Vagina (tissue), 2 donors: ENCODE measurements around the gene MICAL2. TPM values are rescaled to one million over a fixed set of nuclear protein-coding genes. Genes with fewer than 3 reads are reported as not detected.

Experiments used
- DNase-seq, 2 donors: peaks; one replicate each; pipeline ENCODE4 v3.0.0-alpha.2; 2017; ENCODE audit errors: extremely low spot score in 2 of 2
- H3K27ac ChIP-seq: fragments of 200-600 bp; sonication (generic); one replicate; pipeline ENCODE4 v1.5.1; 2019
- H3K27me3 ChIP-seq: fragments of 200-600 bp; sonication (generic); one replicate; pipeline ENCODE4 v1.5.1; 2019
- H3K36me3 ChIP-seq, 2 donors: fragments of 200-600 bp; sonication (generic); one replicate each; pipeline ENCODE4 v1.5.1; 2017 to 2019
- H3K4me1 ChIP-seq: fragments of 200-600 bp; sonication (generic); one replicate; pipeline ENCODE4 v1.5.1; 2019
- H3K4me3 ChIP-seq, 2 donors: fragments of 200-600 bp; sonication (generic); 1 replicate in 1 of 2; 2 replicates in 1 of 2; pipeline ENCODE4 v1.5.1; 2016 to 2019
- H3K9me3 ChIP-seq: fragments of 200-600 bp; sonication (generic); one replicate; pipeline ENCODE4 v1.5.1; 2019
- POLR2A ChIP-seq, 2 donors: fragments of 450-650 bp; IDR thresholded peaks; one replicate each; pipeline ENCODE4 v1.6.1; 2017; ENCODE audit warnings: antibody characterized with exemption in 2 of 2, mild to moderate bottlenecking in 2 of 2, moderate library complexity in 2 of 2
- POLR2AphosphoS5 ChIP-seq, 2 donors: sonication (generic); formaldehyde crosslinking; IDR thresholded peaks; one replicate each; pipeline ENCODE4 v1.9.0; 2017; ENCODE audit warnings: antibody characterized with exemption in 2 of 2, mild to moderate bottlenecking in 2 of 2, low read depth in 1 of 2; ENCODE audit not compliant: insufficient read depth in 1 of 2
- intact Hi-C: fragments of 100-400 bp; cut with DNase I; formaldehyde crosslinking; loops from one replicate; pipeline ENCODE4 v1.15.1; 2023
- total RNA-seq: library from RNA; depleted of rRNA; stranded (reverse); fragments of >200 nt; gene quantifications from one replicate; pipeline ENCODE4 v1.2.3, GENCODE V29; 2016
- TF ChIP-seq, protein P1 (sequence below), 3 experiments: fragments of 450-650 bp in 2 of 3; fragments of 200-600 bp in 1 of 3; sonication (generic) in 1 of 3; IDR thresholded peaks; one replicate each; pipeline ENCODE4 v1.5.1; 2017 to 2019; ENCODE audit warnings: antibody characterized with exemption in 3 of 3, mild to moderate bottlenecking in 2 of 3, moderate library complexity in 2 of 3

The MICAL2 gene
- total RNA-seq, 1 donor from 2014 or later: 41.7 TPM

DNA sequence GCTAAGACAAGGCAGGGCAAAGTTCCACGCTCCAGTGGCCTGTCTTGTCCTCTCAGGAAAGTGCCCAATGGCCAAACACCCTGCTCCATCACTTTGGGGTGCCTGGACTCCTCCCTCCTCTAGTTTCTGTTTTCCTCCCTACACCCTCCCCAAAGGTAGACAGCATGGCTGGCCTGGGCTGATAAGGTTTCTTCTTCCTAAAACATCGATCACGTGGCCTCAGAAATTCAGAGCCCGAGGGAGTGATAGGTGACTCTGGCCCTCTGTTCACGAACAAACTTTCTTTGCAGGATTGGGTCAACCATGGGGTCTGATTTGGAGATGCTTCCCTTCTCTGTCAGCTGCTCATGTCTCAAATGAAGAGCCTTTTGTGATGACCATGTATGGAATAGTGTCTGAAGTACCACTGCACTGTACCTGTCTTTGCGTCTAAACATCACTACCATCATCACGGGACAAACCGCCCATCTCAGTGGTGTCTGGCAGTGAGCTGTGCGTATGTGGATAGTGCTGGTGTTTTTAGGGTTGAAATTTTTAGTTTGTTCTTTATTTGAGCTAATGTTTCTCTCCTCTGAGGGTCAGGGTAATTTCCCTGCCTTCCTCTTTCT, 6.1 kb downstream of the MICAL2 start:
- Histone ChIP-seq H3K27me3 (no peaks in the 10 kb centered on the region), H3K4me1 (peaks cover 8% of the 10 kb centered on the region), H3K4me3 (no peak overlapping the region), H3K36me3 (no peaks in the 10 kb centered on the region), H3K9me3 (no peaks in the 10 kb centered on the region), H3K27ac (no peak overlapping the region)
- intact Hi-C loops: no loop called here
- DNase-seq: no peak
- TF ChIP-seq POLR2A (IDR thresholded peaks at IDR 0.05) (no peak), POLR2AphosphoS5 (IDR thresholded peaks at IDR 0.05; ENCODE audit: insufficient read depth in 1 of 2, low read depth in 1 of 2) (no peak)
- TF ChIP-seq, protein P1, sequence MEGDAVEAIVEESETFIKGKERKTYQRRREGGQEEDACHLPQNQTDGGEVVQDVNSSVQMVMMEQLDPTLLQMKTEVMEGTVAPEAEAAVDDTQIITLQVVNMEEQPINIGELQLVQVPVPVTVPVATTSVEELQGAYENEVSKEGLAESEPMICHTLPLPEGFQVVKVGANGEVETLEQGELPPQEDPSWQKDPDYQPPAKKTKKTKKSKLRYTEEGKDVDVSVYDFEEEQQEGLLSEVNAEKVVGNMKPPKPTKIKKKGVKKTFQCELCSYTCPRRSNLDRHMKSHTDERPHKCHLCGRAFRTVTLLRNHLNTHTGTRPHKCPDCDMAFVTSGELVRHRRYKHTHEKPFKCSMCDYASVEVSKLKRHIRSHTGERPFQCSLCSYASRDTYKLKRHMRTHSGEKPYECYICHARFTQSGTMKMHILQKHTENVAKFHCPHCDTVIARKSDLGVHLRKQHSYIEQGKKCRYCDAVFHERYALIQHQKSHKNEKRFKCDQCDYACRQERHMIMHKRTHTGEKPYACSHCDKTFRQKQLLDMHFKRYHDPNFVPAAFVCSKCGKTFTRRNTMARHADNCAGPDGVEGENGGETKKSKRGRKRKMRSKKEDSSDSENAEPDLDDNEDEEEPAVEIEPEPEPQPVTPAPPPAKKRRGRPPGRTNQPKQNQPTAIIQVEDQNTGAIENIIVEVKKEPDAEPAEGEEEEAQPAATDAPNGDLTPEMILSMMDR (IDR thresholded peaks at IDR 0.05): no peak

DNA sequence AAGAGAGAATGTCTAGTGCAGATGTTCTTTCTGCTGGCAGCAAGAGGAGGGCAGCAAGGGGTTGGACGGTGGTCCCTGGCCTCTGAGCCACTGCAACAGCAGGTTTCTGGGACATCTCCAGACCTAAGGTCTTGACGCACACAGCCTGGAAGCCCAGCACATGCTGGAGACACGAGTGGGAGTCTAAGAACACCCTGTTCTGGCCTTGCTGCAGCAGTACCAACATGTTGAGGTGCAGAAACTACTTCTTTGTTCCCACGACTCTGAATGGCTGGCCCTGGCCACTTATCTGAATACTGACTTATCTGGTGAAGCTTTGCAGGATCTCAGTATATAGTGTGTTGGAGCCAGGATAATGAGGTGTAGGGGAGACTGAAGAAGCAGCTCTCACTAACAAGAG, 6.8 kb downstream of the MICAL2 start:
- intact Hi-C loops: no loop called here
- Histone ChIP-seq H3K4me1 (peaks cover under 1% of the 10 kb centered on the region), H3K27me3 (no peaks in the 10 kb centered on the region), H3K36me3 (no peaks in the 10 kb centered on the region), H3K4me3 (no peak overlapping the region), H3K9me3 (no peaks in the 10 kb centered on the region), H3K27ac (no peak overlapping the region)
- TF ChIP-seq POLR2A (IDR thresholded peaks at IDR 0.05): no peak
- TF ChIP-seq POLR2AphosphoS5 (IDR thresholded peaks at IDR 0.05; ENCODE audit: insufficient read depth in 1 of 2, low read depth in 1 of 2): no peak
- TF ChIP-seq, protein P1 (IDR thresholded peaks at IDR 0.05): no peak
- no peak for DNase-seq

DNA sequence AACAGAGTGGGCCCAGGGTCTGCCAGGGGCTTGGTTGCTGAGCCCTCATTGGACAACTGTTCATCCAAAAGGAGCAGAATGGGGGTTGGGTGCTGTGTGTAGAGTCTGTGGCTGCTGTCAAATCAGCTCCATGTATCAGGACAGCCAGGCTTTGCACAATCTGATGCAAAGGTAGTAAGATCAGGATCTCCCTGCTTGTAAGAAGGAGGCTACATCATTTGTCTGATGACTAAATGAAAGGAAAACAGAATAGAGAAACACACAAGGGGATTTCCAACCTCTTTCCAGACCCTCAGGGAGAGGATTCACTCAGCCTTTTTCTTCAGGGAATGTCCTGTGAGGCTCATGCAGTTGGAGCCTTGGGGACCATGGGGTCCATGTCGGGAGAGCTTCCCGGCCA, 7.2 kb downstream of the MICAL2 start:
- TF ChIP-seq, protein P1 (IDR thresholded peaks at IDR 0.05): no peak
- no peak for TF ChIP-seq POLR2A (IDR thresholded peaks at IDR 0.05)
- no peak for TF ChIP-seq POLR2AphosphoS5 (IDR thresholded peaks at IDR 0.05; ENCODE audit: insufficient read depth in 1 of 2, low read depth in 1 of 2)
- no peak for DNase-seq

DNA sequence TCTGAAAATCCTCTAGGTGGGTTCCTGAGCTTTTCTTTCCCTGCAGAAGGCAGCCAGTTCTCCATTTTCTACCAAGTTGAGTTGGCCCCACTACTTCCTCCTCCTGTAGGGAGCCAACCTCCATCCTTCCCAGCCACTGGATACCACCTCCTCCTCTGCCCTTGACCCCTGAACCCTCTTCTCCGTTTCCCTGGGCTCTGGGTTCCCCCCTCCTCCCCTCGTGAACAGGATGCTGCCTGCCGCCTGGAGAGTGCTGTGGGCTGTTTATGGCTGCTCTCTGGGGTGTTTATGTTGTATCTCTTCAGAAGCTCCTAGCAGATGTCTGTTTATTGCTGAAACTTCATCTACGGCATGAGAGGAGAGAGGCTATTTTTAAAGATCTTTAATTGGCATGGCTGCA, 8.6 kb downstream of the MICAL2 start:
- H3K4me1 ChIP-seq: peaks cover 3% of the 10 kb centered on the region
- intact Hi-C loops: no loop called here
- H3K4me3 ChIP-seq: no peak overlapping the region
- no peaks in the 10 kb centered on the region for H3K36me3 ChIP-seq
- no peaks in the 10 kb centered on the region for H3K9me3 ChIP-seq
- TF ChIP-seq POLR2A (IDR thresholded peaks at IDR 0.05) (no peak), POLR2AphosphoS5 (IDR thresholded peaks at IDR 0.05; ENCODE audit: insufficient read depth in 1 of 2, low read depth in 1 of 2) (no peak)
- TF ChIP-seq, protein P1 (IDR thresholded peaks at IDR 0.05): no peak
- DNase-seq: no peak
- peak overlapping the region; percentile 37 for H3K27ac ChIP-seq
- no peaks in the 10 kb centered on the region for H3K27me3 ChIP-seq

More for the DNA sequence above, 7.2 kb downstream of the MICAL2 start:
- H3K9me3 ChIP-seq: no peaks in the 10 kb centered on the region
- no peak overlapping the region for H3K4me3 ChIP-seq
- H3K27ac ChIP-seq: no peak overlapping the region
- no peaks in the 10 kb centered on the region for H3K27me3 ChIP-seq
- H3K4me1 ChIP-seq: no peaks in the 10 kb centered on the region
- no peaks in the 10 kb centered on the region for H3K36me3 ChIP-seq
- intact Hi-C loops: no loop called here

DNA sequence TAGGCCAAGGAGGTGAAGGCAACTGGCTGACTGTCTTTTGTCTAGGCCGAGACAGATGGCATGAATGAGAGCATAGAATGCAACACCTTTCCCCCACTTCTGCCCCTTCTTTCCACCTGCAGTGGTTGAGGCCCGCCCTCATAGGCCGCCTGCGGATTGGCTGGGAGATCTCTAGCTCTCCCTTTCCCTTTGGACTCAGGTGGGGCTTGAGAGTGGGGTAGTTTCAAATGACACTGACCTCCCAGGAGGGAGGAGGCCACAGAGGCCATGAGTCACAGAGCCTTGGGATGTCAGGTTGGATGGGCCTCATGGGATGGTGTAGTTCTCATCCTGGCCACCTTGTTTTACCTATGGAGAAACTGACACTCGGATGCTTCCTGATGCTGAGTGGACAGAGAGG, 9.1 kb downstream of the MICAL2 start:
- Histone ChIP-seq H3K9me3 (no peaks in the 10 kb centered on the region), H3K27me3 (no peaks in the 10 kb centered on the region), H3K27ac (peak overlapping the region; percentile 37), H3K4me3 (no peak overlapping the region), H3K4me1 (peaks cover 8% of the 10 kb centered on the region), H3K36me3 (no peaks in the 10 kb centered on the region)
- no peak for TF ChIP-seq POLR2AphosphoS5 (IDR thresholded peaks at IDR 0.05; ENCODE audit: insufficient read depth in 1 of 2, low read depth in 1 of 2)
- no peak for TF ChIP-seq POLR2A (IDR thresholded peaks at IDR 0.05)
- TF ChIP-seq, protein P1 (IDR thresholded peaks at IDR 0.05): no peak
- DNase-seq: no peak
- intact Hi-C loops: no loop called here
